ENCODE measurements around the gene CLPTM1L.

The CLPTM1L gene

GRCh38 chr5:1325191-1325741 lies 19.6 kb downstream of the CLPTM1L start:
- no peak for DNase-seq

DNA sequence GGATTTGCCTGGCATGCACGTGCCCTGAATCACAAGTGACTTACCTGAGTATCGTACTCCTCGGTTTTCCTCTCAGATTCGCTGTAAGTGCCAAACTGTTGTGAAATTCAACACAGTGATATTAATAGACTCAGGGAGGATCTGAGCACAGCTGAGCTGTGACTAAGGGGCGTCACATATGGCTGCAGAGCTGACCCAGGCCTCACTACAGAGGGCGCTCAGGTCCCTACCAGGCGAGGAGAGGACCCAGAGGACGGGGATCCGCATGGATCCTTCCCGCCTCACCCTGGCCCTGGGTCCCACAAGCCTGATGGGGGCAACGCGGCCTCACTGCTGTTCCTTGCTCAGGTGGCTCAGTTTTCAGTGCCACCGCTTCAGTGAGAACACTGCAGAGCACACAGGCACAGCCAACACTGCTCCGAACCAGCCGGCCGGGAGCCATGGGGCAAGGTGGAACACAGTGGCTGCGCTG lies 20.1 kb downstream of the CLPTM1L start:
- DNase-seq: no peak

DNA sequence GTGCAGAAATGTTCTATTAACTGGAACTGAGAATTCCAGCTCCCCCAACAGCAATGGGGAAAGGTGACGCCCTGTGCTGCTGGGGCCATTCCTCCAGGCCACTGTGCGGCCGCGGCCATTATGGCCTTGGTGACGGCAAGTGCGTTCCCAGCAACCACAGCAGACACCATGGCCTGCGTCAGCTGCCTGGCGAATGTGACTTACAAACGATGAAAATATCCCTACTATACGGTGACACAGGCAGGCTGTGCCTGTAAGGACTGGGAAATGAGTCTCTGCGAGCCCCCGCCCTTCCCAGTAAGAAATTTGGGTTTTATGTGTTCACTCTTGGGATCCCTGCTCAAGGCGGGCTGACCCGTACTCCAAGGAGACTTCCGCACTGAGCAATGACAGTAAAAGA lies 20.6 kb downstream of the CLPTM1L start:
- no peak for DNase-seq

GRCh38 chr5:1323803-1324173 lies 21.1 kb downstream of the CLPTM1L start:
- DNase-seq: no peak

GRCh38 chr5:1322955-1323802 lies 21.7 kb downstream of the CLPTM1L start:
- no peak for DNase-seq

GRCh38 chr5:1322036-1322900 lies 22.6 kb downstream of the CLPTM1L start:
- DNase-seq: no peak

DNA sequence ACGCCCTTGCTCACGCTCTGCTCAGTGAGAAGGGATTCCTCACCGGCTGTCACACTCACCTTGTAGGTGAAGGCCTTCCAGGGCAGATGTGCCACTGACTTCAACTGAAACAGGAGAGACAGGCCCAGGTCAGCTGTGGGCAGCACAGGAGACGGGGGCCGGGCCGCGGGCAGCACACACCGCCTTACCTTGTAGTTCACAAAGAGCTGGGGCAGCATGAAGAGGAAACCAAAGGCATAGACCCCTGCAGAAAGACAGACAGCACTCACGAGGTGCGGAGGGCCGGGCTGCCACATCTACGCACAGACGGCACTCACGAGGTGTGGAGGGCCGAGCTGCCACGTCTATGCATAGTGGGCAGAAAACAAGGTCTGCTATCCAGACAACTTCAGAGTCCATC lies 23.3 kb downstream of the CLPTM1L start:
- DNase-seq: no peak

DNA sequence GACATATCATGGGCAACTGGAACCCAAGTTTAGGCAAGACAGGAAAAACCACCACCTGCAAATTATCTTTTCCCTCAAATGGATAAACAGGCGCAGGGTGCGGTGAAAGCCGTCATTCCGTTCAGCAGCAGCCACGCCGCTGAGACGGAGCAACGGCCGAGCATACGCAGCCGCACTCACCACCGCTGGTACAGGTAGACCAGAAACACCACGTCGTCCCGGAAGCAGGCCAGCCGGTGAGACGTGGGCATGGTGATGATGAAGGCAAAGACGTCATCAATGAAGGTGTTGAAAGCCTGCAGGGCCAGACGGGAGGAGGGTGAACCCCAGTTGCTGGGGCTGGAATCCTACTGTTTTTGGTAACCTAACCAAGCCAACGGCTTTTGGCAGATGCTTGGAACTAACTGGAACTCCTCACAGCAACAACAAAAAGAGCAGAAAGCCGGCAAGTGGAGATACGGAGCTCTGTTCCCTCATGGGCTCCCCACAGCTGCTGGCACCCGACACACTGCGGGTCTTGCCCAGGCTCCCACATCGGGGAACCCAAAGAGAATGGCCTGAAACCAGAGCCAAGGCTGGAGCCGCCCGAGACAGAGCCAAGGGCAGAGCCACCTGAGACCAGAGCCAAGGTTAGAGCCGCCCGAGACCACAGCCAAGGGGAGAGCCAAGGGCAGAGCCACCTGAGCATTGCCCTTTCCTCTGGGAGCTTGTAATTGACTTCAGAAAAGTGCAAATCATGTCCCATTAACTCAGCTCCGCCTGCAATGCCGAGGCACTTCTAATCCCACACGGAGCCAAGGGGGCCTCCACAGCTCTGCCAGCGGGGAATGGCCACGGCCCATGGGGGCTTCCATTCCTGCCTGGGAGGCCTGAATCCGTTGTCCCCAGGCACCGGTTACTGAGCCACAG lies 24.2 kb downstream of the CLPTM1L start:
- DNase-seq: no peak

- no peak for DNase-seq
These were observed 25.3 kb downstream of the CLPTM1L start for GRCh38 chr5:1319436-1320256.

- no peak for DNase-seq
These were observed 26.1 kb downstream of the CLPTM1L start for GRCh38 chr5:1318659-1319251.

- DNase-seq: no peak
These were observed 26.9 kb downstream of the CLPTM1L start for GRCh38 chr5:1317921-1318565.

DNA sequence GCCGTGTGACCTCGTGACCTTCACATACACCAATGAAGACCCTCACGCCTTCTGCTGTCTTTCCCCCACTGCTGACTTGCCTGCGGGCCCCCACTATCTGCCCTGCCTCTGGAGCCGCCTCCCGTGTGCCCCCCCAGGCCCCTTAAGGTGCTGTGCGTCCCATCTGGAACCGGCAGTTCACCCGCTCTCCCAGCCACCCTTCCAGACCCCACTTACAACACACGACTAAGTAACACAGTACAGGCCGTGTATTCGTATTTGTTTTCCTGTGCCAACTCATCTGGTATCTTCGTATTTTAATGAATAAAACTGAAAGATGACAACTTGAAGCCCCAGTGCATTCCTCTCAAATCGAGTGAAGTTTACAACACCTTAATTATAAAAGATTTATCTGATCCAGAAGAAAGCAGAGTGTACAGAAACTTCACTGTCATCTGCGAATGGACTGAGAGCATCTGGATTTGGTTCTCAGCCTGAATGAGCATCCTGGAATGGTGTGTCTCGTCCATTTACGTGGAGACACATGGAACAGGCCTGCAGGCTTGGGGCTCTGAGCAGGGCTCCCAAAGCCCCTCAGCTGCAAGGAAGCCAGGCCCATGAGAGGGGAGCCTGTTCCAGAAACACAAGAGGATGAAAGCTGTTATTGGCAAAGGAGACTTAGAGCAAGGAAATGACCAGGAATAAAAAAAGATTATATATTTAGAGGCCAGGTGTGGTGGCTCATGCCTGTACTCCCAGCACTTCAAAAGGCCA lies 28.1 kb downstream of the CLPTM1L start:
- no peak for DNase-seq

DNA sequence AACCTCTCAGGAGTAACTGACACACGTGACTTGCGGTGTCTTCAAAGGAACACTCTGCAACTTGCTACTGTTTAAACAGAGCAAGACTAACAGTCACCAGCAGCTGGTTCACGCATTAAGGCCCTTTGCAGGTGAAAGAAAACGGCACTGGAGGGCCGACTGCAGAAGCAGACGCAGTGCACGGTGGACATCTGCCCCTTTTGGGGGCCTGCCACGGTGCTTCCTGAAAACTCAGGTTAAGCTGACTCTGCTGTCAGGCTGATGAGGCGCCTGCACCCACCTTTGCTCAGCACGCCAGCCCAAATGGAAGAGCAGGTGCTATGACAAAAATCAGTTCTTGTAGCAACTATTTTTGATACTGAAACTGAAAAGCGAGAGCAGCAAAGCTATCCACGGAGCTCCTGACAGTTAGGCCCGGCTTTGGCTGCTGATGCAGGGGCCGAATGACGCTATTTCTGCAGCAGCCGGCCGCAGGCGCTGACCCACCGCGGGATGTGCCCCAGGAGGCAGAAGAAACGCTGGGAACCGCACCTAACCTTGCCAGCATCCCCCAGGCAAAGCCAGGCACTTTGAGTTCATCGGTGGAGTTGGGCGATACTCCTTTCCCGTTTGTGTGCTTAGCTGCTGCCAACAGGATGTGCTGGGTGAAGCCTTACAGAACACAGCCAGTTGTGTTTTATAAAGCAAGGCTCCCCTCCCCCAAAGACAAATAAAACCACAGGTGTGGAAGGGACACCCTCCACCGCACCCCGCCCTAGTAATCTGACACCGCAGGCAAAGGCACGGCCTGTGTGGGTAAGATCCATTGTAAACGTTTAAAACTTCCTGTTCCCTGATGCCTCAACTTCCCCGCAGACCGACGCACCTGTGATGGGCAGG lies 29.0 kb downstream of the CLPTM1L start:
- peak; percentile 86 for DNase-seq

GRCh38 chr5:1315018-1315708 lies 29.7 kb downstream of the CLPTM1L start:
- no peak for DNase-seq

- no peak for DNase-seq
These were observed 30.3 kb downstream of the CLPTM1L start for GRCh38 chr5:1314564-1314982.

- DNase-seq: no peak
These were observed 31.7 kb downstream of the CLPTM1L start for GRCh38 chr5:1312993-1313833.

GRCh38 chr5:1312206-1312605 lies 32.7 kb downstream of the CLPTM1L start:
- DNase-seq: no peak

Data from NCI-H187 treated with DMSO at 0.1 percent for 48 hours (cell line).